GM10266 (cell line): ENCODE measurements around the gene SNPH.

Experiments used
- DNase-seq: peaks from one replicate; pipeline ENCODE4 v3.0.0; 2012; ENCODE audit errors: extremely low spot score
- TF ChIP-seq, protein P1 (sequence below): IDR thresholded peaks from 2 replicates; pipeline ENCODE4 v1.5.1; 2012; ENCODE audit warnings: mild to moderate bottlenecking, low read depth; ENCODE audit not compliant: control insufficient read depth, insufficient read depth; ENCODE audit errors: missing control alignments

Gene SNPH

DNA sequence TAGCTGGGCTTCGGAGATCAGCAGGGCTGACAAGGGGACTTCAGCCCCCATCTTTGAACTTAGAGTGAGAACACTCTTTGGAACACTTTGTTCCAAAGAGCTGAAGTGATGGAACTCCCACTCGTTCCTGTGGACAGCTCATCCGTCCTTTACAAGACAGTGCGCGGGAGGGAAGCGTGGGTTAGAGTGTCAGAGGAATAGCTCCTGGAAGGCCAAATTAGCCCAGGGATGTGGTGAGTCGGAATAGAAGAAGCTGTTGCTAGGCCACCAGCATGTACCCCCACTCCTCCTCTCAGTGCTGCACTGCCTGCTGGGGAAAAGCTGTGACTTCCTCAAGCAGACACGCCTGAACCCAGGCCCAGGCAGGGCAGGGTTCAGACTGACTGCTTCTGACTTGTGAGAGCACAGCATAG is 61.2 kb downstream of the SNPH start:
- TF ChIP-seq, protein P1, sequence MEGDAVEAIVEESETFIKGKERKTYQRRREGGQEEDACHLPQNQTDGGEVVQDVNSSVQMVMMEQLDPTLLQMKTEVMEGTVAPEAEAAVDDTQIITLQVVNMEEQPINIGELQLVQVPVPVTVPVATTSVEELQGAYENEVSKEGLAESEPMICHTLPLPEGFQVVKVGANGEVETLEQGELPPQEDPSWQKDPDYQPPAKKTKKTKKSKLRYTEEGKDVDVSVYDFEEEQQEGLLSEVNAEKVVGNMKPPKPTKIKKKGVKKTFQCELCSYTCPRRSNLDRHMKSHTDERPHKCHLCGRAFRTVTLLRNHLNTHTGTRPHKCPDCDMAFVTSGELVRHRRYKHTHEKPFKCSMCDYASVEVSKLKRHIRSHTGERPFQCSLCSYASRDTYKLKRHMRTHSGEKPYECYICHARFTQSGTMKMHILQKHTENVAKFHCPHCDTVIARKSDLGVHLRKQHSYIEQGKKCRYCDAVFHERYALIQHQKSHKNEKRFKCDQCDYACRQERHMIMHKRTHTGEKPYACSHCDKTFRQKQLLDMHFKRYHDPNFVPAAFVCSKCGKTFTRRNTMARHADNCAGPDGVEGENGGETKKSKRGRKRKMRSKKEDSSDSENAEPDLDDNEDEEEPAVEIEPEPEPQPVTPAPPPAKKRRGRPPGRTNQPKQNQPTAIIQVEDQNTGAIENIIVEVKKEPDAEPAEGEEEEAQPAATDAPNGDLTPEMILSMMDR = no peak
- DNase-seq = no peak

GRCh38 chr20:1327827-1328679 is 62.0 kb downstream of the SNPH start:
- TF ChIP-seq, protein P1 = no peak
- DNase-seq = no peak

- no peak for DNase-seq
- TF ChIP-seq, protein P1 = no peak
Measured at GRCh38 chr20:1328680-1329330, 62.7 kb downstream of the SNPH start, which contains the start of gene SDCBP2. TSS of gene SDCBP2 (minus strand) at chr20:1329139. CDS start at chr20:1320416, 8,723 bp downstream.

- DNase-seq = no peak
- TF ChIP-seq, protein P1 = no peak
Measured at GRCh38 chr20:1330075-1330830, 64.2 kb downstream of the SNPH start.

DNA sequence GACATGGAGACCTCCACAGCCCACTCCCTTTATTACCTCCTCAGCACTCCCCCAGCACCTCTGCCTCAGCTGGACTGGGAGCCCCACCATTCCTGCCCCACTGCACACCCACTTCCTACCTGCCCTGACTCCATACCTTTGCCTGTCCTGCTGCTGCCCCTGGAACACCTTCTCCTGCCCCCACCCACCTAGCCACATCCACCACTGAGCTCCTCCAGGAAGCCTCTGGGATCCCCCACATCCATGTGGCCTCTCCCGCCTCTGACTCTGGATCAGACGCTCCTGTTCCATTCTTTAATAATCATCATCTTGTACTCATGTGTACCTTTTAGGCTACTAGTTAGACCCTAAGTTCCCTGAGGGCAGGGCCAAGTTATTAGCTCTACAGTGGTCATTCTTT is 65.0 kb downstream of the SNPH start:
- DNase-seq = no peak
- TF ChIP-seq, protein P1 = no peak

DNA sequence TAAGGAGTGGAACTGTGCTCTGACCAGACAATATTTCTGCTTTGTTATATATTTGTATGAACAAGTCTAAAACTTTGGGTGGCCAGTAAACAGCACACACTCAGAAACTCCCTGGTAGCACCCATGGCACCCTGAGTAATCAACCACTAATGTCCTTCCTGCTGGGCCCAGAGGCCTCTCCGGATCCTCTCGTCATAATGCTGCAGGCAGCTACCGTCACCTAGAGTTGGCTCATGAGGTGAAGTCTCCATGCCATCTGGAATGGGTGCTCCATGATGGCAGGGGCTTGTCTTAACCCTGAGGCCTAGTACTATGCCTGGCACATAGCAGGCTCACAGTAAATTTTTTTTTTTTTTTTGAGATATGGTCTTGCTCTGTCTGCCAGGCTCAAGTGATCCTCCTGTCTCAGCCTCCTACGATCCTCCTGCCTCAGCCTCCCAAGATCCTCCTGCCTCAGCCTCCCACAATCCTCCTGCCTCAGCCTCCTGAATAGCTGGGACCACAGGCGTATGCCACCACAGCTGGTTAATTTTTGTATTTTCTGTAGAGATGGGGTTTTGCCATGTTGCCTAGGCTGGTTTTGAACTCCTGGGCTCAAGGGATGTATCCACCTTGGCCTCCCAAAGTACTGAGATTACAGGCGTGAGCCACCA is 65.8 kb downstream of the SNPH start:
- DNase-seq = no peak
- TF ChIP-seq, protein P1 = no peak
